ENCODE measurements around the gene DACH2. TPM values are rescaled to one million over a fixed set of nuclear protein-coding genes. Genes with fewer than 3 reads are reported as not detected.
A peak's percentile ranks its signal among the peaks of the same experiment; 100 is the strongest.

DACH2 gene
- 1 to 10 TPM in 2 of 4 donors, under 1 TPM in 1, not detected in 1; 0.26 to 8.6 (median 1.7) TPM for total RNA-seq

DNA sequence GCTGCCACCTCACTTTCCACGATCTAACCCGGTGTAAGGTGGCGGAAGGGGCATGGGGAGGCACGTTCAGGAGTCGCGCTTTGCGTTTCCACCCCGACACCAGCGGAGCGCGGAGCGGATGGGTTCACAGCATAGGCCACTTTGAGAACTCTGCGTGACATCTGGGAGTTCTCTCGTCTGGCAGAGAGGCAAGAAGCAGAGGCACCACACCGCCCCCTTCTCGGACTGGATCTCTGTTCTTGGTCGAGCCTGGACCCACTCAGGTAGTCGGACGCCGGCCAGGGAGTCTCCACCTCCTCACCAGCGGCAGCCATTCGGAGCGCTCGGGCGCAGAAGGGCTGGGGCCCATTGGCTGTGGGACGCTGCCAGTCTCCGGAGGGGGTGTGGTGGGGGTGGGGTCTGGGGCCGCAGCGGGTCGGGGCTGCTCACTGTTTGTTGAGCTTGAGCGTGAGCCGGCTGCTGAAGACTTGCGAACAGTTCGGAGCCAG, at the start of gene DACH2:
Gene DACH2, plus strand, starts transcription at position 428 of the 488 bp plus-strand sequence.
- peaks cover 0 to 5% of the 10 kb centered on the region in 2 donors for H3K27me3 ChIP-seq
- H3K4me3 ChIP-seq, result peak within 1 kb of the TSS; percentile 22 to 40
- intact Hi-C loops (cut with DNase I; ENCODE audit: low total_unique reads), result no loop called here
- DNase-seq, result peak; percentile 77 to 80
- H3K27ac ChIP-seq, result peak within 1 kb of the TSS in 1 of 2 donors; percentile 44
- TF ChIP-seq CTCF (IDR thresholded peaks at IDR 0.05) (no peak), POLR2A (IDR thresholded peaks at IDR 0.05) (peak; percentile 13 to 28)
- no peaks in the 10 kb centered on the region for H3K9me3 ChIP-seq
- H3K4me1 ChIP-seq, result no peaks in the 10 kb centered on the region
- H3K36me3 ChIP-seq, result no peaks in the 10 kb centered on the region

DNA sequence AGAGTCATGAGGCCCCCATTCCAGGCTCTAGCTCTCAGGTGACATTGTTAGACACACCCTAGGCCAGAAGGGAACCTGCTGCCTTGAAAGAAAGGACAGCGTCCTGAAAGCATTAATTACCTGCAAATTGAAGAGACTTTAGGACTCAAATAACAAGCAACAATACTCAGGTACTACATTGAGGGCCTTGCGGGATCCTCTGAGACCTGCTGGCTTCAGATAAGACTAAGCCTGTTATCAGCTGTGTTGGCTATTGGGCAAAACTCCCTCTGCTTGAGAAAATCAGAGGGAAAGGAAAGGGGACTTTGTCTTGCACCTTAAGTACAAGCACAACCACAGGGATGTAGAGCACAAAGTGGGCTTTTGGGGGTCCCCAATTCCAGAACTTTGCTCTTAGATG, 45.9 kb upstream of the DACH2 start:
- no peak for TF ChIP-seq POLR2A (IDR thresholded peaks at IDR 0.05)
- TF ChIP-seq CTCF (IDR thresholded peaks at IDR 0.05), result no peak
- Histone ChIP-seq H3K9me3 (no peaks in the 10 kb centered on the region), H3K27me3 (no peaks in the 10 kb centered on the region), H3K4me3 (no peak overlapping the region), H3K4me1 (no peaks in the 10 kb centered on the region), H3K36me3 (no peaks in the 10 kb centered on the region), H3K27ac (no peak overlapping the region)
- DNase-seq, result no peak
- intact Hi-C loops (cut with DNase I; ENCODE audit: low total_unique reads), result no loop called here

GRCh38 chrX:86103061-86103460, 45.2 kb upstream of the DACH2 start:
- H3K4me1 ChIP-seq, result no peaks in the 10 kb centered on the region
- no peaks in the 10 kb centered on the region for H3K36me3 ChIP-seq
- no peak overlapping the region for H3K27ac ChIP-seq
- intact Hi-C loops (cut with DNase I; ENCODE audit: low total_unique reads), result no loop called here
- no peak for TF ChIP-seq POLR2A (IDR thresholded peaks at IDR 0.05)
- no peak for TF ChIP-seq CTCF (IDR thresholded peaks at IDR 0.05)
- no peaks in the 10 kb centered on the region for H3K27me3 ChIP-seq
- no peak overlapping the region for H3K4me3 ChIP-seq
- DNase-seq, result no peak
- H3K9me3 ChIP-seq, result no peaks in the 10 kb centered on the region

- TF ChIP-seq CTCF (IDR thresholded peaks at IDR 0.05) (no peak), POLR2A (IDR thresholded peaks at IDR 0.05) (no peak)
- no peaks in the 10 kb centered on the region for H3K36me3 ChIP-seq
- H3K27ac ChIP-seq, result no peak overlapping the region
- no peaks in the 10 kb centered on the region for H3K9me3 ChIP-seq
- no peaks in the 10 kb centered on the region for H3K27me3 ChIP-seq
- no peak overlapping the region for H3K4me3 ChIP-seq
- no peak for DNase-seq
- H3K4me1 ChIP-seq, result no peaks in the 10 kb centered on the region
- intact Hi-C loops (cut with DNase I; ENCODE audit: low total_unique reads), result no loop called here
Measured at GRCh38 chrX:86104526-86104925, 43.7 kb upstream of the DACH2 start.

DNA sequence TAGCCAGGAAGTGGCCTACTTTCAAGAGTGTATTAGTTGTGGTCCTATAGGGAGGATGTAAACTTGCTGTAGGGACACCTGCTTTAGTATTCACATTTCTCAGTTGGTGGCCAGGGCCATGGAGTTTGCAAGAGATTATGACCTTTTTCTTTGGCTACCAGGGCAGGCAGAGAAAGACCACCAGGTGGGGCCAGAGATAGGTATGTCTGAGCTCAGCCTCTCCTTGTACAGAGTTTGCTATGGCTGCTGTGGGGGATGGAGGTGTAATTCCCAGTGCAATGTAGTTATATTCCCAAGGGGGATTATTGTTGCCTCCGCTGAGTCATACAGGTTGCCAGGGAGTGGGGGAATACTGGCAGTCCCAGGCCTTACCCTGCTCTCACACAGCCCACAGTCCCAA, 26.3 kb upstream of the DACH2 start:
- TF ChIP-seq POLR2A (IDR thresholded peaks at IDR 0.05) (no peak), CTCF (IDR thresholded peaks at IDR 0.05) (no peak)
- Histone ChIP-seq H3K36me3 (no peaks in the 10 kb centered on the region), H3K27me3 (no peaks in the 10 kb centered on the region), H3K9me3 (peaks cover 0 to 3% of the 10 kb centered on the region in 2 donors), H3K27ac (no peak overlapping the region), H3K4me1 (no peaks in the 10 kb centered on the region), H3K4me3 (no peak overlapping the region)
- intact Hi-C loops (cut with DNase I; ENCODE audit: low total_unique reads), result no loop called here
- DNase-seq, result no peak
